Right atrium auricular region (tissue), 2 donors: Measurements from ENCODE around the gene SPDYE17. TPM values are rescaled to one million over a fixed set of nuclear protein-coding genes. Genes with fewer than 3 reads are reported as not detected.
"Not testable (repeated sequence)": the region's sequence is repeated elsewhere in the genome, so short reads cannot be mapped to it uniquely, and the experiment has no call there.

ENCODE experiments used
- DNase-seq: peaks from one replicate; pipeline ENCODE4 v3.0.0-alpha.2; 2019; ENCODE audit warnings: low spot score
- H3K27ac ChIP-seq, 2 donors: fragments of 200-600 bp; sonication (generic); 1 replicate in 1 of 2; 2 replicates in 1 of 2; pipeline ENCODE4 v1.5.1; 2016 to 2019
- H3K27me3 ChIP-seq, 2 donors: fragments of 200-600 bp; sonication (generic); one replicate each; pipeline versions ENCODE4 v1.5.1 to v1.6.0; 2017 to 2019
- H3K36me3 ChIP-seq: fragments of 200-600 bp; sonication (generic); one replicate; pipeline ENCODE4 v1.5.1; 2016
- H3K4me1 ChIP-seq, 2 donors: fragments of 200-600 bp; sonication (generic); one replicate each; pipeline versions ENCODE4 v1.5.1 to v1.6.0; 2017 to 2019
- H3K4me3 ChIP-seq, 2 donors: fragments of 200-600 bp; sonication (generic); 1 replicate in 1 of 2; 2 replicates in 1 of 2; pipeline ENCODE4 v1.5.1; 2017 to 2019; ENCODE audit warnings: mild to moderate bottlenecking in 1 of 2, moderate library complexity in 1 of 2
- H3K9me3 ChIP-seq, 2 donors: fragments of 200-600 bp; sonication (generic); one replicate each; pipeline ENCODE4 v1.5.1; 2019
- total RNA-seq, 2 donors: library from RNA; depleted of rRNA; stranded (reverse); fragments of >200 nt; gene quantifications; one replicate each; pipeline ENCODE4 v1.1.0, GENCODE V29; 2016

SPDYE17 gene
- total RNA-seq, 2 donors from 2014 or later = not detected

DNA sequence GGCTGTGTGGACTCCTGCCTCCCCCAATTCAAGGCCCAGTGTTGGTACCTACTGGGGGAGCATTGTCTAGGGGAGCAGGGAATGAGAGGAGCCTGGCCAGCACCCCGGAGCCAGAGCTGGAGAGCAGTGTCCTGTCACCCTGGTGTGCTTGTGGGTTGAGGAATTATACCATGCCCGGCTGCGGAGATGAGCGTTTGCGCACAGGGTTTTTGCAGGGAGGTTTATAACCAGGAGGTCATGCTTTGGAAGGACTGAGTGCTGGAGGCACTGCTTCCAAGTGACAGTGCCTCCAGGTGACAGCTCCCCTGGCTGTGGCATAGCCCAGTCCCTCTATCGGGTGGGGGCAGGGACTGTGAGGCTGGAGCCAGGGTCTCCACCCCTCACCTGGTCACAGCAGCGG lies 39.3 kb downstream of the SPDYE17 start:
- not testable (repeated sequence) for H3K36me3 ChIP-seq, DNase-seq, H3K4me3 ChIP-seq, H3K9me3 ChIP-seq, H3K4me1 ChIP-seq, H3K27ac ChIP-seq, H3K27me3 ChIP-seq

DNA sequence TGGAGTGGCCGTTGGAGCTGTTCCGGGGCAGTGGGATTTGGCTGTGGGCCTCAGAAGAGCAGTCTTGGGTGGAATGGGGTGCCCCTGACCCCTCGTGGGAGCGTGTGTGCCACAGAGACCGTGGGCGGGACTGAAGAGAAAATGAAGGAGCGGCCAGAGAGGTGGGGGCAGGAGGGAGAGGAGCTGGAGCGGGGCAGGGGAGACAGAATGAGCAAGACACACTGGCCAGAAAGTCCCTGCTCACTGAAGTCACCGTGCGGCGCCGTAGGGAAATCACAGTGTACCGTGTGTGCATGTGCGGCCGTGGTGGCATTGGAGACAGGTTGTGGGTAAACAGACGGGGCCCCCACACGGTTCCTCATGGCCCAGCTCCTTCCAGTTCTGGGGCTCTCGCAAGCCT lies 40.0 kb downstream of the SPDYE17 start:
- H3K4me1 ChIP-seq, H3K4me3 ChIP-seq, H3K9me3 ChIP-seq, H3K36me3 ChIP-seq, H3K27me3 ChIP-seq, H3K27ac ChIP-seq, DNase-seq: not testable (repeated sequence)

DNA sequence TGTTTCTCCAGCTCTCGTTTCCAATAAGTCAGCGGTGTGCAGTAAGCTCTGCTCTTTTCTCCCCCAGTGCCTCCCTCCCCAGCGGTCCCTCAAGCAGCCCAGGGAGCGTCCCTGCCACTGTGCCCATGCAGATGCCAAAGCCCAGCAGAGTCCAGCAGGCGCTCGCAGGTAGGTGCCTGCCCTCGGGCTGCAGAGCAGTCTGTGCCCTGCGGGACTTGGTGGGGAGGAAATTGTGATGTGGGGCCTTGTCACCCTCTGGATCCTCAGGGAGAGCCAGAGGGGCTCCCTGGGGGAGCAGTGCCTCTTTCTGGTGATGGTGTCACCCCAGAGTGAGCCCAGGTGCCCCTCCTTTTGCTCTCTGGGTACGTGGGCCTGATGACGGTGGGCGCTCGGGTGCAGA lies 42.0 kb downstream of the SPDYE17 start:
- H3K4me3 ChIP-seq, H3K27ac ChIP-seq, DNase-seq, H3K36me3 ChIP-seq, H3K9me3 ChIP-seq, H3K4me1 ChIP-seq, H3K27me3 ChIP-seq: not testable (repeated sequence)

DNA sequence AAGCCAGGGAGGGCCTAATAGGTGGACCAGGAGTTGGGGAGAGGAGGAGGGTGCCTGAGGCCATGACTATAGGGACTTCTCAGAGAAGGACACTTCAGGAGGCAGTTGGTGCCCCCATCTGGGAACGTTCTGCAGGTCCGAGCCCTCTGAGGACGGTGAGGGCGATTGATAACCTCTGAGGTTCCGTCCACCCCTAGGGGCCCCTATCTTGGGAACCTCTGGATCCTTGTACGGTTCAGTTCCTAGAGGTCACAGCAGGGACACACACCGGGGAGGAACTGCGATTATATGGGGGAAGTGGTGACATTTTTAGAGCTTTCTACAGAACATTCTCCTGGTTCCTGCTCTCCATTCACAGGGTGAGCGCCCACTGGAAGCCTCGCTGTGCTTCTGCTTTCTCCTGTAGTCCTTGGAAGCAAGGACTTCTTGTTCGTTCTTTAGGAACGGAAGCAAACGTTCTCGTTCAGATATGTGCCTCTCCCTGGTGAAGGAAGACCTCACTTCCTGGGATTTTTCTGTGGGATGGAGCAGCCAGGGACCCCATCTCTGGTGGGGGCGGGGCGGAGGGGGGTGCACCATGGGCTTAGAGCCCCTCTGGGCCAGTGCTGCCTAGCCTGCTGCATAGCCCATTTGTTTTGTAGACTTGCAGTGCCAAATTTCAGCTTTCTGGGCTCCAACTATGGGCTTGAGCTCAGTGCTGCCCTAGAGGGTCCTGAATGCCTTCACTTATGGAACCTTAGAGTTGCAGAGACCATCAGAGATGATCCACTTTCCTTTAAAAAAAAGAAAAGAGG lies 46.0 kb downstream of the SPDYE17 start:
- not testable (repeated sequence) for H3K9me3 ChIP-seq, H3K4me1 ChIP-seq, DNase-seq, H3K27ac ChIP-seq, H3K4me3 ChIP-seq, H3K36me3 ChIP-seq, H3K27me3 ChIP-seq

DNA sequence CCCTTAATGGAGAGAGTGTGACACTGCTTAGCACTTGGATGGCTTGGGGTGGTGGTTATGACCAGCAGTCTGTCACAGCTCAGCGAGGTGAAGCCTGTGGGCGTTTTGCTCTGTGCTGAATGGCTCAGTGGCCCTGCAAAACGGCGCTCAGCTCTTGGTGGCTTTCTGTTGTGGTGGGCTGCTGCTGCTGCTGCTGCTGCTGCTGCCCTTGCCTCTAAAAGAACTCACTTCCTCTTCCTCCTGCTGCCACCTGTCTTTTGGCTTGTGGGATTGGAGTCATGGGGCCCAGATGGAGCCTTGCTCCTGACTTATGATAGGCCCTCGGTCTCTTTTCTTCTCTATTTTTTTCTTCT lies 47.4 kb downstream of the SPDYE17 start:
- H3K27me3 ChIP-seq, H3K4me3 ChIP-seq, H3K9me3 ChIP-seq, DNase-seq, H3K36me3 ChIP-seq, H3K27ac ChIP-seq, H3K4me1 ChIP-seq: not testable (repeated sequence)

DNA sequence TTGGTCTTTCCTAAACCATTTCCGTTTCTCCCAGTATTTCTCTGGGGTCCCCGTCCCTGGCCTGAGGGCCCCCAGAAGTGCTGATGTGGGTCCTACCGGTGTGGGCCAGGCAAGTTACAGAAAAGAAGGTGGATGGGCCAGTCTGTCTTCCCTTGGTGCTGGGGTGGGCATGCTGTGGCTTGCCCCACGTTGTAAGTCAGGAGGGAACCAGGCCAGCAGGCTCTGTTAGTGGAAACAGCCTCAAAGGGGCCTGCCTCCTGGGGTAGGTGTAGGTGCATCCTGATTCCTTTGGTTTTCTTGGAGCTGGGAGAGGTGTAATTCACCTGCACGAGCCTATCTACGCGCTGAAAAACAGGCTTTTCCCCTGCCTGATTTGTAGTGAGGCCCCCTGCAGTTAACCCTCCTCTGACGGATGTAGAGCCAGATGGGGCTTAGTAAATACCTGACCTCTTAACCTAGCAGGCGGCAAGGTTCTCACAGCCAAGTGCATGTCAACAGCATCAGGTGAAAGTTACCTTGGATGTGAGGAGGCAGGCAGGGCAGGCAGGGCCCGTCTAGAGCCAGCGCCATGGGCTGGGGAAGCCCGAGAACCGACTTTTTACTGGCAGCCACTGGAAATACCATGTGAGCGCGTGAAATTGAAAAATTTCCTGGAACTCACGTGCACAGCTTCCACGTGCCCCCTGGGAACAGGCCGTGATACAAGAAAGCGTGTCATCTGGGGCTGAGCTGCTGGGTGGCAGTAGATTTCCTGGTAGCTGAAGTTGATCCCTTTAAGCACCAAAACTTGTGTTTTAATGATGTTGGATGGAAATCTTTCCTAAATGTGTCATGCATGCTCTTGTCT lies 48.0 kb downstream of the SPDYE17 start:
- H3K36me3 ChIP-seq, H3K27ac ChIP-seq, H3K4me1 ChIP-seq, H3K9me3 ChIP-seq, DNase-seq, H3K27me3 ChIP-seq, H3K4me3 ChIP-seq: not testable (repeated sequence)

DNA sequence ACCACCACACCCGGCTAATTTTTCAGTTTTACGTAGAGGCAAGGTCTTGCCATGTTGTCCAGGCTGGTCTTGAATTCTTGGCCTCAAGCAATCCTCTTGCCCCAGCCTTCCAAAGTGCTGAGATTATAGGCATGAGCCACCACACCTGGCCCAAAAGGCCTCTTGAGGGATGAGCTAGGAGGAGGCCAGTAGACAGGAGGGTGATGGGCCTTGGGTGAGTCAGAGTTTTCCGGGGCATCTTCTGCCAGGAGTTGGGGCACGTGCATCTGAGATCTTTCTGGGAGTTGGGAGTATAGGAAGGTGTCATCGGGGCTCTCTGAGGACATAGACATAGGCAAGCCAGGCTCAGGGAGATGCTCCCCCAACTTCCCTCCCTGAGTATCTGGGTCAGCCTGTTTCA lies 48.8 kb downstream of the SPDYE17 start:
- H3K4me1 ChIP-seq, DNase-seq, H3K9me3 ChIP-seq: not testable (repeated sequence)

DNA sequence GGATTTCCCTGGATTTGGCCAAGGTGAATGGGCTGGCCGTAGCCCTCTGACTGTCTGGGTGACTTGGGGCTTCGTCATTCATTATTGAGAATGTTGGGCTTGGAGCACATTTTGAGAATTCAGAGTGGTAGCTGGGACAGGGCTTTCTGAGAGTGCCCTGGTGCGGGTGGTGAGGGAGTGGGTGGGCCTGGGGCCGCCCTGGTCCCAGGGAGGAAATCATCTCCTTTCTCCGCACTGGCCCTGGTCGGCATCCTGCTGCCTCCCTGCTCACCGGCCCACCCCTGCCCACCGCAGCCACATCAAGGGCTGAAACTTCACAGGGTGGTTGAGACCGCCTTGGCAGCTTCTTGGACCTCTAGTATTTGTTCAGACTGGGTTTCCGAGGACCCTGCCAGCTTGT lies 49.7 kb downstream of the SPDYE17 start:
- not testable (repeated sequence) for H3K4me3 ChIP-seq, H3K27me3 ChIP-seq, DNase-seq, H3K4me1 ChIP-seq, H3K27ac ChIP-seq, H3K9me3 ChIP-seq, H3K36me3 ChIP-seq

More for the DNA sequence above, 48.8 kb downstream of the SPDYE17 start:
- H3K27me3 ChIP-seq, H3K27ac ChIP-seq, H3K4me3 ChIP-seq, H3K36me3 ChIP-seq: not testable (repeated sequence)

DNA sequence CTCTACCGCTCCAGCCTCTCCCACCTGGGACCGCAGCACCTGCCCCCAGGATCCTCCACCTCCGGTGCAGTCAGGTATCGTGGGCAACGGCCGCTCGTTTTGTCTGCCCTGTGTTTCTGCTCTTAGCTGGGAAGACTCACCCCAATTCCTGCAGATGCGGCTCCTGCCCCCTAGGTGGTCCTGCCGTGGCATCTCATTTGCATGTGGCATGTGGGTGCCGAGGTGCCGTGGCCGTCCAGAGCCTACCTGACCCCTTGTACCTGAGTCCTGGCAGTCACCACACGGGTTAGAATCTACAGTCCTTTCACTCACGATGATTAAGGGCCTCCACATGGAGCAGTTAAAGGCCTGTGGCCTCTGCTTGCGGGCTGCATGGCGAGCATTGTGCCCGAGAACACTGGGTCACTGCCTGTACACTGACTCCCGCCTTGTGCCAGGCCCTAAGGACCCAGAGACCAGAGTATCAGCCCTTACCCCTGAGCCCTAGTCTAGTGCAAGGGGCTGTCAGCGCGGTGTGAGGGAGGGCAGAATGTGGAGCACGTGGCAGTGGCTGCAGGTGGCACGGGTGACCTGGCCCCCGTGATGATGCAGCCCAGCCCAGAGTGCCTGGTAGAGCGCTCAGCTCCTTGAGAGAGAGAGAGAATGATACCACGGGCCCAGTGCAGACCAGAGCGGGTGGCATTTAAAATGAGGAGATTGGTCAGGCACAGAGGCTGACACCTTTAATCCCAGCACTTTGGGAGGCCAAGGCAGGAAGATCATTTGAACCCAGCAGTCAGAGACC lies 50.8 kb downstream of the SPDYE17 start:
- not testable (repeated sequence) for H3K4me3 ChIP-seq, H3K4me1 ChIP-seq, H3K27me3 ChIP-seq, H3K9me3 ChIP-seq, DNase-seq, H3K36me3 ChIP-seq, H3K27ac ChIP-seq

DNA sequence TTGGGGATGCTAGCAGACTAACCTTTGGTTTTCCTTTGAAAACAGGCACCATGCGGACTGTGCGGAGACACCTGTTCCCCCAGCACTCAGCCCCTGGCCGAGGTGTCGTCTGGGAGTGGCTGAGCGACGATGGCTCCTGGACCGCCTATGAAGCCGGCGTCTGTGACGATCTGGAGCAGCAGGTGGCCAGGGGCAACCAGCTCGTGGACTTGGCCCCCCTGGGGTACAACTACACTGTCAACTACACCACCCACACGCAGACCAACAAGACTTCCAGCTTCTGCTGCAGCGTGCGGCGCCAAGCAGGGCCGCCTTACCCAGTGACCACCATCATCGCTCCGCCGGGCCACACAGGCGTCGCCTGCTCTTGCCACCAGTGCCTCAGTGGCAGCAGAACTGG lies 51.6 kb downstream of the SPDYE17 start:
- H3K4me3 ChIP-seq, H3K36me3 ChIP-seq, H3K4me1 ChIP-seq, H3K27ac ChIP-seq, DNase-seq, H3K9me3 ChIP-seq, H3K27me3 ChIP-seq: not testable (repeated sequence)

DNA sequence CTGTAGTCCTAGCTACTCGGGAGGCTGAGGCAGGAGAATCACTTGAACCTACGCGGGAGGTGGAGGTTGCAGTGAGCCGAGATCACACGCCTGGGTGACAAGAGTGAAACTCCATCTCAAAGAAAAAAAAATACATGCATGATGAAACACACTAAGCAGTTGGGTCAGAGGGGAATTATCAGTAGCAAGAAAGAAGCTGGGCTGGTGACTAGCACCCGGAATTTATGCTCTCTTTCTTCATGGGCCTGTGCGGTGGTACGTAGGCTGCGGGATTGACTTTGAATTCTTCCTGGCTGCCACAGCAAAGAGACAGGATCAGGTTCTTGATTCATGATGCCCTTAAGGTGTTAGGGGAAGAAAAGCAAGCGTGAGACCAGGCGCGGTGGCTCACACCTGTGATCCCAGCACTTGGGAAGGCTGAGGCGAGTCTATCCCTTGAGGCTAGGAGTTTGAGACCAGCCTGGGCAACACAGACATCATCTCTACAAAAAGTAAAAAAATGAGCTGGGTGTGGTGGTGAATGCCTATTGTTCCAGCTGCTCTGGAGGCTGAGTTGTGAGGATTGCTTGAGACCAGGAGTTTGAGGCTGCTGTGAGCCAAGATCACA lies 54.3 kb downstream of the SPDYE17 start:
- not testable (repeated sequence) for DNase-seq, H3K27me3 ChIP-seq, H3K4me3 ChIP-seq, H3K9me3 ChIP-seq, H3K27ac ChIP-seq, H3K36me3 ChIP-seq, H3K4me1 ChIP-seq

DNA sequence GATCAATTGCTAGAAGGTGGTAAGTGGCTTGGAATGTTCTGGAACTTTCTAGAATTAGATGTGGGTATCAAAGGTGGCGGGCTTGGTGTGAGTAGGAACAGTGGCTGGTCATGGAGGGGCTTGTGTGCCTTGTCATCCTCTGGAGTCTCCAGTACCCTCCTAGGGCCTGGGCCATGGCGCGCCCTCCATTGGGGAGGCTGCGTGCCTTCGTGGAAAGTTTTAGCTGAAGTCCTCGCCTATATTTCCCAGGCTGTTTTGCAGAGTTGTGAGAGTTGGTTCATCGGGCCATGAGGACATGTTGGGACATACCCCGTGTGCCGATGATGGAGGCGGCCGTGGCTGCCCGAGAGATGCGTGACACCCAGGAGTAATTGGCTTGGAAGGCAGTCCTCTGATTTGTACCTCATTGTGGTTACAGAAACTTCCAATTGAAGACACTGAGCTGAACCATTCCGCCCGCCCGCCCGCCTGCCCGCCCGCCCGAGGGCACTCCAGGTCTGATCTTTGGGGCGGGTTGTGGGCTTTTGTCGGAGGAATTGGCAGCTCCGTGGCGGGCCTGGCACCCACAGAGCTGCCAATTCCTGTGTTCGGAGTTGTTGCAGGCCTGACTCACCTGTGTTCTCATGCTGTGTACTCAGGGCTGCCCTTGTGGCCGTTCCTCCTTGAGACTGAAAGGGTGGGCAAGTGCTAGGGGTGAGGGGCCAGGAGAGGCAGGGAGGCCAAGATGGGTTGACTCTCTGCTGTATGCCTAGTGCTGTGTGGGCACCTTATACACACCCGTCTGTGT lies 57.2 kb downstream of the SPDYE17 start:
- H3K27ac ChIP-seq, H3K4me3 ChIP-seq, H3K27me3 ChIP-seq, H3K9me3 ChIP-seq, H3K36me3 ChIP-seq, DNase-seq, H3K4me1 ChIP-seq: not testable (repeated sequence)

DNA sequence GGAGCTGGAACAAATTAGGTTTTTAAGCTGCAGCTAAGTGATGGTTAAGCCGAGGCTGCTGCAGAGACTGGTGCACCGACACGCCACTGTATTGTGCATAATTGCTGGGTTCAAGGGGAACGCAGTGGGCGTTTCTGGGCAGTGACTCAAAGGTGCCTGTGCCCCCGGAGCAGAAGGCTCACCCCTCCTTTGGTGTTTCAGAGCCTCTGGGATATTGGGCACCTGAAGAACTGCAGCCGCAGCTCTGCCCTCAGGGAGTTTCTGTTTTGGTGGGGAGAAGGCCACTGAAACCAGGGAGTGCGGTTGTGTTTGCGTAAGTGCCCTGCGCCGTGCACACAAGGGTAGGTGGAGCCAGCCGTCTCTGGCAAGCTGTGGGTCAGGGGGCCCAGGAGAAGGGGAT lies 57.8 kb downstream of the SPDYE17 start:
- not testable (repeated sequence) for H3K4me1 ChIP-seq, H3K27ac ChIP-seq, H3K27me3 ChIP-seq, H3K4me3 ChIP-seq, H3K9me3 ChIP-seq, DNase-seq, H3K36me3 ChIP-seq

DNA sequence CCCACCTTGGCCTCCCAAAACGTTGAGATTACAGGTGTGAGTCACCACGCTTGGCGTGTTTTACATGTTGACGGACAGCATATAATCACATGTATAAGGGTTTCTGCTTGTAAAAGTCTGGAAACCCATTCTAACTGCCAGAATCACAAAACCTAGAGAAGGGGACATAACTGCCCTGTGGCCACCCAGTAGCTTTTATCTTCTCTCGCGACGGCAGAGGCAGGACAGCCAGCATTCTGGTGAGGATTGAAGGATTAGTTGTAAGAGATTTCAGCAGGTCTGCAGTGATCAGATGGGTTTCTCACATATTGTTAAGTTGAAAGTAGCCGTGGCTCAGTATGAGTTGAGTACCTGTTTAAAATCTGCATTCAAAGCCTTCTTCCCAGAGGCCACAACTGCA lies 59.8 kb downstream of the SPDYE17 start:
- H3K27me3 ChIP-seq, H3K27ac ChIP-seq, H3K4me1 ChIP-seq, DNase-seq, H3K9me3 ChIP-seq, H3K4me3 ChIP-seq, H3K36me3 ChIP-seq: not testable (repeated sequence)
